ENCODE measurements around the gene PON2.
"Not testable (repeated sequence)": the region's sequence is repeated elsewhere in the genome, so short reads cannot be mapped to it uniquely, and the experiment has no call there.

PON2 gene

DNA sequence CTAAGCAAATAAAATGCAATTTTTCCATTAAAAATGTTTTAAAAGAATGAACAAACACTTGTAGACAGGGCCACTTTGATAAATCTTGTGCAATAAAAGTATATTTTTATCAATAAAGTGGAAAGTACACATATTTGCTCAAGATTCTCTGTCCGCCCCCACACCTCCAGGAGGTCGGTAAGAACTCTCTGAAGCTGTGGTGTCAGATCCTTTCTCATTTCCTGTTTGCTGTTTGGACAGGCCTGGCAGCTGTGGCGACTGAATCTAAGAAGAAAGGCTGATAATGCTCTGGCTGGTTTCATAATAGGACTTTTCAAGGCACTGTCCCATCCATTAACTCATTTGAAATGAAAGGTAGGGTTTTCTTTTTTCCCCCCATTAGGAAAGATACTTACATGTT is 35.6 kb upstream of the PON2 start:
- CTCF ChIA-PET: no interaction called here
- TF ChIP-seq TARDBP (IDR thresholded peaks at IDR 0.05): no peak
- TF ChIP-seq L3MBTL2 (conservative IDR thresholded peaks at IDR 0.05): no peak
- TF ChIP-seq HDGF (IDR thresholded peaks at IDR 0.05; ENCODE audit: borderline replicate concordance): no peak
- no peak for TF ChIP-seq FOXA1 (IDR thresholded peaks at IDR 0.05)
- TF ChIP-seq FOXK2 (IDR thresholded peaks at IDR 0.05): no peak
- no peak for TF ChIP-seq ARNT (IDR thresholded peaks at IDR 0.05)
- no peak for TF ChIP-seq ELF4 (IDR thresholded peaks at IDR 0.05)
- TF ChIP-seq SP1 (IDR thresholded peaks at IDR 0.05): no peak
- no peak for TF ChIP-seq LEF1 (IDR thresholded peaks at IDR 0.05; ENCODE audit: borderline replicate concordance)
- TF ChIP-seq FOXM1 (IDR thresholded peaks at IDR 0.05; ENCODE audit: borderline replicate concordance): no peak
- TF ChIP-seq, protein P1, sequence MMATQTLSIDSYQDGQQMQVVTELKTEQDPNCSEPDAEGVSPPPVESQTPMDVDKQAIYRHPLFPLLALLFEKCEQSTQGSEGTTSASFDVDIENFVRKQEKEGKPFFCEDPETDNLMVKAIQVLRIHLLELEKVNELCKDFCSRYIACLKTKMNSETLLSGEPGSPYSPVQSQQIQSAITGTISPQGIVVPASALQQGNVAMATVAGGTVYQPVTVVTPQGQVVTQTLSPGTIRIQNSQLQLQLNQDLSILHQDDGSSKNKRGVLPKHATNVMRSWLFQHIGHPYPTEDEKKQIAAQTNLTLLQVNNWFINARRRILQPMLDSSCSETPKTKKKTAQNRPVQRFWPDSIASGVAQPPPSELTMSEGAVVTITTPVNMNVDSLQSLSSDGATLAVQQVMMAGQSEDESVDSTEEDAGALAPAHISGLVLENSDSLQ (IDR thresholded peaks at IDR 0.05): no peak
- no peak for TF ChIP-seq CTBP1 (IDR thresholded peaks at IDR 0.05; ENCODE audit: borderline replicate concordance)
- TF ChIP-seq BHLHE40 (IDR thresholded peaks at IDR 0.05; ENCODE audit: borderline replicate concordance): no peak
- no peak for DNase-seq (ENCODE audit: extremely low spot score)
- POLR2A ChIA-PET: no interaction called here

DNA sequence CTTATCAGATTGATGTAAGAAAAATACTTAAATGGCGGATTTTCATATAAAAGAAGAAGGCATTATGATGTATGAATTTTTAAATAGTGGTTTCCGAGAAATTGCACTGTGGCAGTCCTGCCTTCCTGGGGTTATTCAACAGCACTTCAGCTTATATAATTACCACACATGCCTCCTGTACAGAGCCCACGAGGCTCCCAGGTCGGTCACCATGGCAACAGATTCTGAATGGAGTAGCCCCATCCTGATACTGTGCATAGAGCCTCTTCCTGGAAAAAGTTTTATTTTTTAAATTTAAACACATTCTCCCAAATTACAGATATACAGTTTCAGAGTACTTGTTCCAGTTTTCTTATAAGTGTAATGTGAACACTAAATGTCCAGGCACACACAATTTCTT is 35.0 kb upstream of the PON2 start:
- TF ChIP-seq SP1 (IDR thresholded peaks at IDR 0.05) (no peak), L3MBTL2 (conservative IDR thresholded peaks at IDR 0.05) (no peak), LEF1 (IDR thresholded peaks at IDR 0.05; ENCODE audit: borderline replicate concordance) (no peak), HDGF (IDR thresholded peaks at IDR 0.05; ENCODE audit: borderline replicate concordance) (no peak), NFRKB (IDR thresholded peaks at IDR 0.05) (no peak), ZNF384 (IDR thresholded peaks at IDR 0.05) (no peak), FOXM1 (IDR thresholded peaks at IDR 0.05; ENCODE audit: borderline replicate concordance) (no peak), FOXK2 (IDR thresholded peaks at IDR 0.05) (no peak), FOXA1 (IDR thresholded peaks at IDR 0.05) (no peak), BHLHE40 (IDR thresholded peaks at IDR 0.05; ENCODE audit: borderline replicate concordance) (no peak), CTBP1 (IDR thresholded peaks at IDR 0.05; ENCODE audit: borderline replicate concordance) (no peak), ELF4 (IDR thresholded peaks at IDR 0.05) (no peak), SUZ12 (IDR thresholded peaks at IDR 0.05) (no peak)
- TF ChIP-seq, protein P1 (IDR thresholded peaks at IDR 0.05): no peak
- DNase-seq (ENCODE audit: extremely low spot score): no peak
- POLR2A ChIA-PET: interaction anchor here (0.9 kb wide), 1 partner anchor 35 kb away, joined by 4 read pairs; the partner anchor contains the start of gene PON2
- CTCF ChIA-PET: no interaction called here

DNA sequence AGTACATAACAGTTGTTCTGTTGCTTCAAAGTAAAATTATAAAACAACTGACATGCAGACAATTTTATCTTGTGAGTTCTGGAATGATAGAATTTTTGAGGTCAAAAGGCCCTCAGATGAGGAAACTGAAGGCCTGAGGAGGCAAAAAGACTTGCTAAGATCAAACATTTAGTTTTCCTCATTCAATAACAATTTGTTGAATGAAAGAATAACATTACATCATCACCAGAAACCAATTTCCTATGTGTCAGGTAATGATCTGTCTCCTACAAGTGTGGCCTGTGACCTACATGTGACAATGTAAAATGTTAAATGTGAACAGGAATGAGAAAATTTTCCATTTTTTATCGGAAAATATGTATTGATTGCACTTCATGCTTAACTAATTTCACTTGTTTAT is 34.4 kb upstream of the PON2 start:
- no peak for TF ChIP-seq L3MBTL2 (conservative IDR thresholded peaks at IDR 0.05)
- DNase-seq (ENCODE audit: extremely low spot score): no peak
- CTCF ChIA-PET: no interaction called here
- POLR2A ChIA-PET: interaction anchor here (0.9 kb wide), 1 partner anchor 34 kb away, joined by 4 read pairs; the partner anchor contains the start of gene PON2

DNA sequence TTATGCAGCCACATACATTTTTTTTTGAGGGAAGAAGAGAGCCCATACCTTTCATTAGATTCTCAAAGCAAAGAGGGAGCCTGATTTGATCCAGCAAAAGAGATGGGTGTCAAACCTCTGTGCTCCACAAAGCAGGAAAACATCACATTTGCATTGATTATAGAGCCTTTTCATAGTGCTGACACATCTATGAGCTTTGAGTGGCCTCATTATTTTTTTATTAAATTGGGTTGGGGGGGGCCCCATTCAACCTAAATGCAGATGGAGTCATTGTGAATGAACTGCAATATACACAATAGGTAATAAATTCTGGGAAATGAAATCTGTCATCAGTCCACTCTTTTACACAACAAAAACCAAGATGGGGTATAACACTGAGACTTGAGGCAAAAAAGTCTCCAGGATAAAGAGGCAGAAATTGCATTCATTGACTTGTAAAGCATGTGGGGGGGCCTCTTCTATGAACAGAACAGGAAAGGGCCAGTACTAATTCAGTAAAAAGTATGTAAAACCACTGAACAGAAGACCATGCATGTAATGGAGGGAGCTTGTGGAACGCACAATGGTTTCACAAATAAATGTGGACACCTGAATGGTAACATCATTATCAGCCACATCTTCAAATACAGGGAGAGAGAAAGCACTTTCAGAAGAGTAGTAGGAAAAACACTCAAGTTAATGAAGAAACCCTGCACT is 33.2 kb upstream of the PON2 start:
- ChIA-PET CTCF (no interaction called here), POLR2A (no interaction called here)
- DNase-seq (ENCODE audit: extremely low spot score): no peak
- TF ChIP-seq L3MBTL2 (conservative IDR thresholded peaks at IDR 0.05) (no peak), SP1 (IDR thresholded peaks at IDR 0.05) (no peak), TARDBP (IDR thresholded peaks at IDR 0.05) (no peak), FOXM1 (IDR thresholded peaks at IDR 0.05; ENCODE audit: borderline replicate concordance) (no peak), CTBP1 (IDR thresholded peaks at IDR 0.05; ENCODE audit: borderline replicate concordance) (no peak), ARNT (IDR thresholded peaks at IDR 0.05) (no peak), ZNF384 (IDR thresholded peaks at IDR 0.05) (no peak), LEF1 (IDR thresholded peaks at IDR 0.05; ENCODE audit: borderline replicate concordance) (no peak), FOXK2 (IDR thresholded peaks at IDR 0.05) (no peak), SUZ12 (IDR thresholded peaks at IDR 0.05) (no peak), NFRKB (IDR thresholded peaks at IDR 0.05) (no peak), HDGF (IDR thresholded peaks at IDR 0.05; ENCODE audit: borderline replicate concordance) (no peak), BHLHE40 (IDR thresholded peaks at IDR 0.05; ENCODE audit: borderline replicate concordance) (no peak)

DNA sequence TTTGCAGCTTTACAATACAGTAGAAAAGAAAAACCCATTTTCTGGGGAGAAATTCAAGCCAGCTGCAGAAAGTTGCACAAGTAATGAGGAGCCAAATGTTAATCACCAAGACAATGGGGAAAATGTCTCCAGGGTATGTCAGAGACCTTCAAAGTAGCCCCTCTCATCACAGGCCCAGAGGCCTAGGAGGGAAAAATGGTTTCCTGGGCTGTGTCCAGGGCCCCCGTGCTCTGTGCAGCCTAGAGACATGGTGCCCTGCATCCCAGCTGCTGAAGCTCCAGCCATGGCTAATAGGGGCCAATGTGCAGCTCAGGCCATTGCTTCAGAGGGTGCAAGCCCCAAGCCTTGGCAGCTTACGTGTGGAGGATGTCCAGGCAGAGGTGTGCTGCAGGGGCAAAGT is 25.8 kb upstream of the PON2 start:
- CTCF ChIA-PET; DNase-seq (ENCODE audit: extremely low spot score); POLR2A ChIA-PET: not testable (repeated sequence)

DNA sequence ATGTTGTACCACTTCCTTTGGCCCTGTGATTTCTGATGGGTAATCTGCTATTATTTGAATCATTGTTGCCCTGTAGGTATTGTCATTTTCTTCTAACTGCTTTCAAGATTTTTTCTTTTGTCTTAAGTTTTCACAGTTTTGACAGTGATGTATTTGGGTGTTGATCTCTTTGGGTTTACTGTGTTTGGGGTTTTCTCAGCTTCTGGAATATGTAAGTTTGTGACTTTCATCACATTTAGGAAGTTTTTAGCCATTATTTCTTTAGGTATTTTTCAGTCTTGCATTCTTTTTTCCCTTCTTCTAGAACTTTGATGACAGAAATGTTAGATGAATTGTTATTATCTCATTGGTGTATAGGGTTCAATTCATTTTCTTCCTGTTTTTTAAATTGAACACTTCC is 23.1 kb upstream of the PON2 start:
- ChIA-PET POLR2A (no interaction called here), CTCF (no interaction called here)
- TF ChIP-seq L3MBTL2 (conservative IDR thresholded peaks at IDR 0.05) (no peak), TARDBP (IDR thresholded peaks at IDR 0.05) (no peak), ELF4 (IDR thresholded peaks at IDR 0.05) (no peak), LEF1 (IDR thresholded peaks at IDR 0.05; ENCODE audit: borderline replicate concordance) (no peak)
- TF ChIP-seq, protein P1 (IDR thresholded peaks at IDR 0.05): no peak
- DNase-seq (ENCODE audit: extremely low spot score): no peak

DNA sequence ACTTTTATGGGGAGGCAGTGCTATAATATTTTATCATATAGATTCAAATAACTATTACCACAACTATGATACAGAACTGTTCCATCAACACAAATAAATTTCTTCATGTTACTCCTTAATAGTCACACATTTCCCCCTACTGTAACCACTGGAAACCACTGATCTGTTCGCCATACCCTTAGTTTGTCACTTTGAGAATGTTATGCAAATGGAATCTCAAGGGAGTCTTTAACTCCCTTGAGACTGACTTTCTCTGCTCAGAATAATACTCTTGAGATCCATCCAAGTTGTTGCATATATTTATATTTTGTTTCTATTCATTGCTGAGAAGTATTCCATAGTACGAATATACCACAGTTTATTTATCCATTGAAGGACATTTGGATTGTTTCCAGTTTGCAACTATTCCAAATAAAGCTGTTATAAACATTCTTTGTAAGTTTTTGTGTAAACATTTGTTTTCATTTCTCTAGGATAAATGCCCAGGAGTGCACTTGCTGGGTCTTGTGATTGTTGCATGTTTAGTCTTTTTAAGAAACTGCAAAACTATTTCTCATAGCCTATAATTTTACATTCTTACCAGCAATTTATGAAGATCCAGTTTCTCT is 19.7 kb upstream of the PON2 start:
- ChIA-PET CTCF (no interaction called here), POLR2A (no interaction called here)
- no peak for DNase-seq (ENCODE audit: extremely low spot score)
- TF ChIP-seq, protein P1 (IDR thresholded peaks at IDR 0.05): no peak
- TF ChIP-seq ARNT (IDR thresholded peaks at IDR 0.05): no peak
- TF ChIP-seq FOXA1 (IDR thresholded peaks at IDR 0.05): no peak
- no peak for TF ChIP-seq SP1 (IDR thresholded peaks at IDR 0.05)
- no peak for TF ChIP-seq FOXM1 (IDR thresholded peaks at IDR 0.05; ENCODE audit: borderline replicate concordance)
- TF ChIP-seq TARDBP (IDR thresholded peaks at IDR 0.05): no peak
- TF ChIP-seq L3MBTL2 (conservative IDR thresholded peaks at IDR 0.05): no peak
- TF ChIP-seq BHLHE40 (IDR thresholded peaks at IDR 0.05; ENCODE audit: borderline replicate concordance): no peak
- TF ChIP-seq NFRKB (IDR thresholded peaks at IDR 0.05): no peak
- no peak for TF ChIP-seq HDGF (IDR thresholded peaks at IDR 0.05; ENCODE audit: borderline replicate concordance)

All from HEK293T (cell line).